Body of pancreas (tissue), 4 donors: ENCODE data around the gene IGSF8. TPM values are rescaled to one million over a fixed set of nuclear protein-coding genes. Genes with fewer than 3 reads are reported as not detected.

Experiments used
- ATAC-seq: fragments of 150-250 bp; one replicate; pipeline ENCODE4 v1.9.1; 2016
- DNase-seq, 4 donors: peaks; one replicate each; pipeline ENCODE4 v3.0.0-alpha.2; 2019
- H3K27ac ChIP-seq, 4 donors: fragments of 200-600 bp; sonication (generic); 1 replicate in 3 of 4; 2 replicates in 1 of 4; pipeline versions ENCODE4 v1.5.1 to v1.6.1; 2016 to 2019; ENCODE audit warnings: mild to moderate bottlenecking in 1 of 4, mixed read lengths in 1 of 4, moderate library complexity in 1 of 4
- H3K27me3 ChIP-seq, 2 donors: fragments of 200-600 bp; sonication (generic); one replicate each; pipeline ENCODE4 v1.6.0; 2016; ENCODE audit warnings: mild to moderate bottlenecking in 1 of 2
- H3K36me3 ChIP-seq, 2 donors: fragments of 200-600 bp; sonication (generic); replicated peaks in 1 of 2; 2 replicates each; pipeline ENCODE4 v1.5.1; 2016; ENCODE audit warnings: low read depth in 2 of 2; ENCODE audit not compliant: insufficient read depth in 1 of 2
- H3K4me1 ChIP-seq: fragments of 200-600 bp; sonication (generic); one replicate; pipeline ENCODE4 v1.6.0; 2016
- H3K4me3 ChIP-seq, 2 donors: fragments of 200-600 bp; sonication (generic); 1 replicate in 1 of 2; 2 replicates in 1 of 2; pipeline ENCODE4 v1.5.1; 2016 to 2019
- H3K9me3 ChIP-seq, 3 donors: fragments of 200-600 bp; sonication (generic); 1 replicate in 2 of 3; 2 replicates in 1 of 3; pipeline ENCODE4 v1.5.1; 2016
- CTCF ChIP-seq, 7 experiments: fragments of 450-650 bp in 4 of 7; fragments of 200-600 bp in 3 of 7; sonication (generic) in 3 of 7; IDR thresholded peaks; one replicate each; pipeline ENCODE4 v1.5.1; 2016 to 2019; ENCODE audit warnings: antibody characterized with exemption in 7 of 7
- POLR2A ChIP-seq, 3 donors: fragments of 450-650 bp; IDR thresholded peaks; one replicate each; pipeline ENCODE4 v1.6.1; 2016; ENCODE audit warnings: antibody characterized with exemption in 3 of 3, mild to moderate bottlenecking in 2 of 3
- WGBS, 2 donors: methylation state at CpG; one replicate each; pipeline ENCODE4 v1.1.5; 2017; 5-methylcytosine and 5-hydroxymethylcytosine counted together
- intact Hi-C: fragments of 100-400 bp; cut with DNase I; formaldehyde crosslinking; loops from one replicate; pipeline ENCODE4 v1.15.1; 2023
- total RNA-seq, 2 donors: library from RNA; depleted of rRNA; stranded (reverse); fragments of >200 nt; gene quantifications; one replicate each; pipeline ENCODE4 v1.1.0, GENCODE V29; 2016

Gene IGSF8
- total RNA-seq, 2 donors from 2014 or later: 18.4 to 46.8 TPM

- Histone ChIP-seq H3K27ac (no peak overlapping the region), H3K4me1 (peaks cover 12% of the 10 kb centered on the region), H3K4me3 (no peak overlapping the region), H3K27me3 (no peaks in the 10 kb centered on the region), H3K9me3 (no peaks in the 10 kb centered on the region), H3K36me3 (no peaks in the 10 kb centered on the region)
- intact Hi-C loops: loop anchor here (10.0 kb wide), 1 partner anchor 270 kb away; no protein-coding TSS in a partner anchor
- no peak for TF ChIP-seq POLR2A (IDR thresholded peaks at IDR 0.05)
- no peak for TF ChIP-seq CTCF (IDR thresholded peaks at IDR 0.05)
- no peak for ATAC-seq
- WGBS, 2 donors: 82 to 87% methylated on average over 5 of the region's 5 CpGs
- no peak for DNase-seq
Observed at GRCh38 chr1:160105155-160105554, 6.7 kb upstream of the IGSF8 start.

GRCh38 chr1:160104486-160104885 is 6.1 kb upstream of the IGSF8 start:
- Histone ChIP-seq H3K4me1 (peaks cover 15% of the 10 kb centered on the region), H3K9me3 (no peaks in the 10 kb centered on the region), H3K4me3 (no peak overlapping the region), H3K36me3 (no peaks in the 10 kb centered on the region), H3K27ac (no peak overlapping the region), H3K27me3 (no peaks in the 10 kb centered on the region)
- ATAC-seq (no peak), DNase-seq (no peak)
- intact Hi-C loops: loop anchor here (5.0 to 10.0 kb wide), 2 partner anchors 188 to 270 kb away; no protein-coding TSS in a partner anchor
- TF ChIP-seq POLR2A (IDR thresholded peaks at IDR 0.05): no peak
- 47 to 75% methylated on average over 3 of the region's 3 CpGs for WGBS, 2 donors

- DNase-seq: no peak
- no peak overlapping the region for H3K27ac ChIP-seq
- no peaks in the 10 kb centered on the region for H3K36me3 ChIP-seq
- intact Hi-C loops: loop anchor here (5.0 to 10.0 kb wide), 2 partner anchors 188 to 271 kb away; no protein-coding TSS in a partner anchor
- no peaks in the 10 kb centered on the region for H3K27me3 ChIP-seq
- no peak for ATAC-seq
- no peak overlapping the region for H3K4me3 ChIP-seq
- TF ChIP-seq CTCF (IDR thresholded peaks at IDR 0.05): no peak
- no peak for TF ChIP-seq POLR2A (IDR thresholded peaks at IDR 0.05)
- WGBS, 2 donors: 69 to 71% methylated on average over 6 of the region's 6 CpGs
- peaks cover 19% of the 10 kb centered on the region for H3K4me1 ChIP-seq
- H3K9me3 ChIP-seq: no peaks in the 10 kb centered on the region
Observed at GRCh38 chr1:160103658-160104408, 5.4 kb upstream of the IGSF8 start.

GRCh38 chr1:160101717-160102522 is 3.5 kb upstream of the IGSF8 start:
- WGBS, 2 donors: 67 to 68% methylated on average over 9 of the region's 9 CpGs
- no peaks in the 10 kb centered on the region for H3K27me3 ChIP-seq
- no peak overlapping the region for H3K4me3 ChIP-seq
- no peaks in the 10 kb centered on the region for H3K9me3 ChIP-seq
- no peaks in the 10 kb centered on the region for H3K36me3 ChIP-seq
- TF ChIP-seq POLR2A (IDR thresholded peaks at IDR 0.05) (no peak), CTCF (IDR thresholded peaks at IDR 0.05) (no peak)
- intact Hi-C loops: loop anchor here (5.0 to 10.0 kb wide), 2 partner anchors 190 to 273 kb away; no protein-coding TSS in a partner anchor
- ATAC-seq: no peak
- H3K4me1 ChIP-seq: peaks cover 30% of the 10 kb centered on the region
- no peak for DNase-seq
- H3K27ac ChIP-seq: peak overlapping the region in 3 of 4 donors; percentile 46 to 67 (median 55)
